ENCODE results near the gene PDE4D.
"Not testable (repeated sequence)": the region's sequence is repeated elsewhere in the genome, so short reads cannot be mapped to it uniquely, and the experiment has no call there.

The PDE4D gene

GRCh38 chr5:59001154-59001553 is 892.4 kb downstream of the PDE4D start:
- peak; percentile 41 for DNase-seq (ENCODE audit: low read depth)
- H3K4me3 ChIP-seq (ENCODE audit: low read depth, low read length), result no peak overlapping the region
- no peak for TF ChIP-seq CTCF (conservative IDR thresholded peaks at IDR 0.05; ENCODE audit: low read depth, low read length)

GRCh38 chr5:59000211-59000610 is 893.3 kb downstream of the PDE4D start:
- DNase-seq (ENCODE audit: low read depth), result no peak
- no peak overlapping the region for H3K4me3 ChIP-seq (ENCODE audit: low read depth, low read length)

GRCh38 chr5:58999804-59000203 is 893.7 kb downstream of the PDE4D start:
- TF ChIP-seq CTCF (conservative IDR thresholded peaks at IDR 0.05; ENCODE audit: low read depth, low read length), result no peak
- no peak overlapping the region for H3K4me3 ChIP-seq (ENCODE audit: low read depth, low read length)
- no peak for DNase-seq (ENCODE audit: low read depth)

More at GRCh38 chr5:59000211-59000610, 893.3 kb downstream of the PDE4D start:
- no peak for TF ChIP-seq CTCF (conservative IDR thresholded peaks at IDR 0.05; ENCODE audit: low read depth, low read length)

GRCh38 chr5:58998544-58998943 is 895.0 kb downstream of the PDE4D start:
- no peak for TF ChIP-seq CTCF (conservative IDR thresholded peaks at IDR 0.05; ENCODE audit: low read depth, low read length)
- DNase-seq (ENCODE audit: low read depth), result no peak
- H3K4me3 ChIP-seq (ENCODE audit: low read depth, low read length), result no peak overlapping the region

- not testable (repeated sequence) for DNase-seq (ENCODE audit: low read depth); H3K4me3 ChIP-seq (ENCODE audit: low read depth, low read length)
These were observed 897.7 kb downstream of the PDE4D start for GRCh38 chr5:58995779-58996178.

GRCh38 chr5:58993461-58993860 is 900.1 kb downstream of the PDE4D start:
- TF ChIP-seq CTCF (conservative IDR thresholded peaks at IDR 0.05; ENCODE audit: low read depth, low read length), result no peak
- H3K4me3 ChIP-seq (ENCODE audit: low read depth, low read length), result no peak overlapping the region
- no peak for DNase-seq (ENCODE audit: low read depth)

GRCh38 chr5:58988938-58989337 is 904.6 kb downstream of the PDE4D start:
- TF ChIP-seq CTCF (conservative IDR thresholded peaks at IDR 0.05; ENCODE audit: low read depth, low read length), result no peak
- no peak overlapping the region for H3K4me3 ChIP-seq (ENCODE audit: low read depth, low read length)
- no peak for DNase-seq (ENCODE audit: low read depth)

GRCh38 chr5:58987193-58987592 is 906.3 kb downstream of the PDE4D start:
- H3K4me3 ChIP-seq (ENCODE audit: low read depth, low read length), result no peak overlapping the region
- TF ChIP-seq CTCF (conservative IDR thresholded peaks at IDR 0.05; ENCODE audit: low read depth, low read length), result no peak
- DNase-seq (ENCODE audit: low read depth), result no peak
